HG03439 (cell line): ENCODE measurements around the gene C15orf61.

Source experiments
- ATAC-seq: cut with Tn5 transposase; IDR thresholded peaks from one replicate; pipeline ENCODE4 v1.9.1; 2021; ENCODE audit warnings: mild to moderate bottlenecking, moderate library complexity; ENCODE audit not compliant: unreplicated experiment

C15orf61 gene

DNA sequence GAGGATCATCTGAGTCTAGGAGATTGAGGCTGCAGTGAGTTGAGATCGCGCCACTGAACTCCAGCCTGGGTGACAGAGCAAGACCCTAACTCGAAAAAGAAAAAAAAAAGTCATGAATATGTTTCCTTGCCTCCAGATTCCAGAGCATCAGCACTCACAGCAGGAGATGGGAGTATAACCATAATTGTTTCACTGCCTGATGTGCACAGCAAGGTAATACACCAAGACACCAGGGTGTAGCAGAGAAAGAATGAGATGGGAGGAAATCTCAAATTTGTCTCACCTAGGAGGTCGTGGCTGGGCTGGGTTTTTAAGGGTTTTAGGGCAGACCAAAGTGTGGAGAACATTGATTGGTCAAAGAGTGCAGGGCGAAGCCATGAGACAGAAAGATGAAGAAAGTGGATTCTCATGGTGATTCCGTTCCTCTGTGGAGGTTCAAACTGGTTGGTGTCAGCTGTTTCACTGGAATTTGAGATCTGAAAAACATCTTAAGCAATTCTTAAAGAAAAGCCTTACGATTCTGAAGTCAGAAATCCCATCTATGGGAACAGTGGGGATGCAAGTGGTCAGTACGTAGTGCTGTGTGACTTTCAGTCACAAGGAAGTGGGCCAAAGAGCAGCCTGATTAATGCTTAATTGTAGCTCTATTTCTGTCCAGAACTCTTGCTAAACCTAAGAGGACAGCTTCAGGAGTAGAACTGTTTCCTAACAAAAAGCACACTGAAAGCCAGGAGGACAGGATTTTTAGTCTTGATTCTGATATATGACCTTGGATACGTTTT lies 7.8 kb upstream of the C15orf61 start:
- ATAC-seq: no peak

DNA sequence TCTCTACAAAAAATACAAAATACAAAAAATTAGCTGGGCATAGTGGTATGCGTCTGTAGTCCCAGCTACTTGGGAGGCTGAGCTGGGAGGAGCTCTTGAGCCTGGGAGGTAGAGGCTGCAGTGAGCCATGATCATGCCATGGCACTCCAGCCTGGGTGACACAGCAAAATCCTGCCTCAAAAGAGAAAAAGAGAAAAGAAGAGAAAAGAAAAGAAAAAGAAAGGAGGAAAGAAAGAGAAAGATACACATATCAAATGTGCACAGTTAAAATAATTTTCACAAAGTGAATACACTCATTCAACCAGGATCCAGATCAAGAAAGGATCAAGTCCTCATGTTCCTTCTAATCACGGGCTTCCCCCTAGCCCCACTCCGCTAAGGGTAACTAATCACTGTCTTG lies 5.8 kb upstream of the C15orf61 start:
- ATAC-seq: no peak

DNA sequence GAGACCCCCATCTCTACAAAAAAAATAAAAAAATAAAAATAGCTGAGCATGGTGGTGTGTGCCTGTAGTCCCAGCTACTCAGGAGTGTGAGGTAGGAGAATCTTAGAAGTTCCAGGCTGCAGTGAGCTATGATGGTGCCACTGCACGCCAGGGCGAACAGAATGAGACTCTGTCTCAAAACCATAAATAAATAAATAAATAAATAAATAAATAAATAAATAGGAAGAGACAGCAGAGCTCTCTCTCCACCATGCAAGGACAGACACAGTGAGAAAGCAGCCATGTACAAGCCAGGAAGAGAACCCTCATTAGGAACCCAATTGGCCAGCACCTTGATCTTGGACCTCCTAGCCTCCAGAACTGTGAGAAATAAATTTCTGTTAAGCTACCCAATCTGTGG lies 5.4 kb upstream of the C15orf61 start:
- ATAC-seq: no peak

DNA sequence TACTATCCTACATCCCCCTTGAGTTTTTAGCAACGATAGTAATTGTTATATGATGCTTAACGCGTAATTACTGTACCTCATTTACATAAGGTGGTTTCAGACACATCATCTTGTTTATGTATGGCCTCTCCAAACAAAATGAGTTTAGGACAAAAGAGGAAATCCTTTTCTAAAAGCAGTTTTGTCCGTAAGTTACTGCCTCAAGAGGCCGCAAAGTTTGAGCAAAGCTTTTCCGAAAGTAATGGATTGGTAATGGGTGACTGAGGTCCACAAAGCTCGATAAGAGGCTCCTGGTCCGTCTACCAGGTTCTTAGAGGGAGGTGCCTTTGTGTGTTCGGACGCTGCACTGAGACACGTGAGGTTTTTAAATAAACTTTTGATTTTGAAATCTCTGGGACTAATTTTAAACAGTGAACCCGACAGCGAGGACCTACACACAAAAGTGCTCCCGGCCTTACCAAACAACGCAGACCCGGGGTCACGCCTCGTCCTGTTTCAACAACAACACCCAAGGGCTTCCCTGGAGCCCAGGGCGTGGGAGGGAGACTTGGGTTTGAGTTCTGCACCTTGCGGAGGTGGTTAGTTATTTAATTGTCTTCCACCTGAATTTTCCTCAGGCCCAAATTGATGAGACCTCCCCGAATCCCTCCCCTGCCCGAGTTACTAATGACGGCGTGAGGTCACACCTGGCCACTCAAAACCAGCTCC lies 456 bp upstream of the C15orf61 start:
- ATAC-seq: peak; percentile 25

DNA sequence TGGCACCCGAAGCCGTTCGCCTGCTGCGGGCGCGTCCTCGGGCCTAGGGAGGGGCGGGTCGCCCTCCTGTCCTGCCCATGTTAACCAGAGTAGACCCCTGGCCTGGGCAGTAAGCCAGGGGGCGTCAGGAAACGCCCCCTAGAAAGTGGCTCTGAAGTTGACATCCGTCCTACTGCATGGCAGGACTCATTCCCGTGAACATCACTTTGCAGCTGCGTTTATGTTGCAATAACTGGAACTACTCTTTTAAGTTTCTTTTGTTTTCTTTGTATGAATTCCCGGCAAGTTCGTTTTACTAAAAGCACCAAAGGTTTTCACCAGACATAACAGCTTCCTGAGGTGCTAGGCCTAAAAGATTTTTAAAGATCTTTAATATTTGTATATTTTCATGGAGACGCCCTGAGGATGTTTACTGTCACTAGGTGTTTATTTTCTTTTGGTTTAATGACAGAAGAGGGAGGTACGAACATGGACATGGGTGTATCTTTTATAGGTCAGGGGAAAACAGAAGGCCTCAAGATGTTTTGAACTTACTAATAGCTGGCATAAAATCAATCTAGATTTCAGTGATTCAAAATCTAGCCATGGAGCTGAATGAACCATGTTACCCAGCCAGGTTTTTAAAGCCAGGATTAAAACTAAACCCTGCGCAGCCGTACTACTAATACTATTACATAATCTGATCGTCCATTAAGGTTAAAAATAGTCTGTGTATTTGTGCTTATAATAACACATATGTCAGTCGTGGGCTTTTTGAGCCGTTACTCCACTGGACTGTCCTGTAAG lies 1.0 kb downstream of the C15orf61 start:
- no peak for ATAC-seq

DNA sequence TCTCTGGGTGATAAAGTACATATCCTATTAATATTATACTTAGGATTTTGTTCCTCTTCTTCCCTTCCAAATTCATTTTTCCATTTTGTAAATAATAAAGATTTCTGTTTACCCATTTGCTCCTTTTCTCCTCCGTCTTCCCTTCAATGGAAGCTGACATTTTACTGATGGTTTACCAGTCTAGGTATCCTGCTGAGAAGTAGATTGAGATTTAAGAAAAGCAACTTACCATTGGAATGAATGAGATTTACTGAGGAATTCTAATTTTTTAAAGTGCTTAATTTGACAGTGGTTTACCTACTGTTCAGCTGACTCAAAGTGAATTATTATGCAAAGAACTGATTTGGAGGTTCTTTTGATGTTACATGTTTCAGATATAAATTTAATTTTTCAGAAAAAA lies 2.4 kb downstream of the C15orf61 start:
- ATAC-seq: no peak

DNA sequence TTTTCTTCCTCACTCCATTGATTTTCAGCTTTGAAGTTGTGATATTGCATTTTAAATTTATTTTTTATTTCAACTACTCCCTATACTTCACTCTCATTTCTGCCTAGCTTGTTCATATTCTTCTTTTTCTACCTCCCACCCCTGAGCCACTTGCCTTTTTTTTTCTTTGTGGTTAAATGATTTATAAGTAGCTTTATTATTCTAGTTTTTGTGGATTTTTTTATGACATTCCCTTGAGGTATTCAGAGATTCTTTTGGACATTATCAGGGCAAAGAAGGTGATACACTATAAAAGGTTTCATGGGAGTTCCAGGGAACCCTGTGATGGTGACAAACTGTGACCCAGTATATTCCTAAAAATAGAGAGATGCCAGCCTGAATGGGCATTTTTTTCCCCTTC lies 3.3 kb downstream of the C15orf61 start:
- no peak for ATAC-seq

DNA sequence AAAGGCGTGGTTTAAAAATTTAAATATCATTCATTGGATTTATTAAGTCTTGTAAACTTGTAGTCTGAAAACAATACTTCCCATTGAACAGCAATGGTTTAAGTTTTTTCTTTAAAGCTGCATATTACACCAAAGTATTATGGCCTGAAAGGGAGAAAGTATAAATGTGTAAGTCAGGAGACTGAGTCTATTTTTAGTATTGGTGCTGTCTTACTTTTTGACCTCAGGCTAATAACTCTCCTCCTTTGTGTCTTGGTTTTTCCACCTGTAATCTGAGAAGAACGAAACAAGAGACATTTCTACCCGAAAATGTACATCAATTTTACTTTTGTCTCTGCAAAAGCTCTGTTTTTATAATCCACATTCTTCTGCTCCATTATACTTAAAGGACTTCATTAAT lies 7.6 kb downstream of the C15orf61 start:
- ATAC-seq: no peak

DNA sequence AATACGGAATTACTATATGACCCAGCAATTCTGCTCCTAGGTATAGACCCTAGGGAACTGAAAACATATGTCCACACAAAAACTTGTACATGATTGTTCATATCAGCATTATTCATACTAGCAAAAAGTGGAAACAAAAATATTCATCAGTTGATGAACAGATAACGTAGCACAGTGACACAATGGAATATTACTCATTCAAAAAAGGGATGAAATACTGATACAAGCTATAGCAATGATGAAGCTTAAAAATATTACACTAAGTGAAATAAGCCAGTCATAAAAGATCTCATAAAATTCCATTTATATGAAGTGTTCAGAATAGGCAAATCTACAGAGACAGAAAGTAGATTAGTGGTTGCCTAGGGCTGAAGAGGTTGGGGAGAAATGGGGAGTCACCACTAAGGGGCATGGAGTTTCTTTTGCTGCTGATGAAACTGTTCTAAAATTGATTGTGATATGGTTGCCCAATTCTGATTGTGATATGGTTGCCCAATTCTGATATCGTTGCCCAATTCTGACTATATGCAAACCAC lies 10.5 kb downstream of the C15orf61 start:
- ATAC-seq: no peak

DNA sequence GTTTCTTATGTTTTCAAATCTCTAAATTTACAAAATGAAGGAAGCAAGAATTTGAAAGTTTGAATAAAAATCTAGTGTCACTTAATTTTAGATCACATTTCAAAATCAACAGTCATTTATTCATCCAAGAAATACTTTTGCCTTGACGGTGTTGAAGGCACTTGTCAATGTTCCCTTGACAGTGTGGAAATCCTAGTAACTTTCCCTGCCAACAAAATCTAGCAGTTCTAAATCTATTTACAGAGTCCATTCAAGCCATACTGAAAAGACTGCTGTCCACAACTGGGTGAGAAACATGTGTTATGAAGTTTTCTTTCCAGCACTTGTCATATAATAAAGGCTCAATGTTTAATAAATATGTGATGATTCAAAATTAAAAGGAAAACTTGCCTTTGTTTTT lies 12.9 kb downstream of the C15orf61 start:
- no peak for ATAC-seq

DNA sequence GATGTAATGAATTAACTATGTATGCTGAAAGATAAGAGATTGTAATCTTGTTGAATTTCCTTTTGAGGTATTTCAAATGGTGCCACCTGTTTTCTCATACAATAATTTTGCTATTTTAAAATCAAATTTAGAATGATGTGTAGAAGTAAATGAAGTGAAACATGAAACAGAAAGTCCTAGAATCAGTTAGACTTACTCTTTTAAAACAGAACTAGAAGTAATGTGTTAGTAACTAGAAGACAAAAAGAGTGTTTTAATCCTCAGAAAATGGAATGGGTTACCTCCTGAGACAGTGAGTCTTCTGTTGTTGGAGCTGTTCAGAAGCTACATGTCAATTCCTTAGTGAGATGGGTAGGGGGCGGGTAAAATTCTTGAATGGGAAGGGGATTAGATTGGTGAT lies 13.4 kb downstream of the C15orf61 start:
- ATAC-seq: no peak

DNA sequence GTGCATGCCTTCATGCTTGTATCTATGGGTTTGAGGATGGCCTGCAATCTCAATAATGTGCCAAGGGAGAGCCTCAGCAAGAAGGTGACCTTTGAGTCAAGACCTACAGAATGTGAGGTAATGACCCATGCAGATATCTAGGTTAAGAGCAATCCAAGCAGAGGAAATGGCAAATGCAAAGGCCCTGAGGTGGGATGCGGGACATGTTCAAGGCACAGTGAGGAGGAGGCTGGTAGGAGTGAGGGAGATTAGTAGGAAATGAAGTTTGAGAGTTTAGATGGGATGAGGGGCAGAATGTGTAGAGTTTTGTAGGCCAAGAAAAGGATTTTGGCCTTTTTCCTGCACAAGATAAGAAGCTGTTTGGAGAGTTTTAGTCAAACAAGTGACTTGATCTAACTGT lies 16.8 kb downstream of the C15orf61 start:
- ATAC-seq: no peak

DNA sequence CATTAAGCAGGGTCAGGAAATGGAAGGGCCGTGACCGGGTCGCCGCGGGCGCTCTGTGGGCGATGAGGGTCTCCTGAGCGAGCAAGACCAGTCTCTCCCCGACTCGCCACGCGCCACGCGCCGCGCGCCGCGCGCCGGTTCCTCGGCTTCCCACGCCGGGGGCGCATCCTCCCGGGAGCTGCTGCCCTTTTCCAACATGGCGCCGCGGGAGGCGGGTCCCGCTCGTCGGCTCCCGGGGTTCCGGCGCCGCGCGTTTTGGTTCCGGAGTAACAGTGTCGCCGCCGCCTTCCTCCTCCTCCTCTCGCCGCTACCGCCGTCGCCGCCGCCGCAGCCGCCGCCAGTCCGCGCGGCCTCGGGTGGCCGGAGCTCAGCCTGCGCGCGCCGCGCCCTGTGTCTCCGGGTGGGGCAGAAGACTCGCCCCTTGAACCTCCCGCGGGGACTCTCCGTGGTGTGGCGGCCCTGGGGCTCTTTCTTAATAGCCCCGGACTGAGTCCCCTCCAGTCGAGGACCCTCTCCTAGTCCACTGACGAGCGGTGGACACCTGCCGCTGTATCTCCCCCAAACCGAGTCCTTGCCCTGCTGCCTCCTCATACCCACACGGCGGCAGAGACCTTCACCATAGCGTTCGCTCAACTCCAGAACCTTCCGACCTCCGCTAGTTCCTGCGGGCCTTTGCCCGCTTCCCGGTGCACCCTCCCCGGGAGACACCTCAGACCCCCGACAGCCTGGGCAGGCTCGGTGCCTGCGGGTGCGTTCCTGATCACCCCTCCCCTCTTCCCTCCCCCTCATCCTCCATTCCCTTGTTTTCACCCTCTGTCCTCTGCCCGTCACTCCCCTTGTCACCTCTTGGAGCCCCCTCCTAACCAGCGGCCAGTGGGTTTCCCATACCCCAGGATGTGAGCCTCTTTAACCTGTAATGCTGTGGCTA lies 21.8 kb downstream of the C15orf61 start, which contains the start of gene MAP2K5:
Gene MAP2K5 (plus strand): TSS at position 284 of the 928 bp plus-strand sequence. CDS start 633 bp downstream, at position 917.
- peak; percentile 42 for ATAC-seq

DNA sequence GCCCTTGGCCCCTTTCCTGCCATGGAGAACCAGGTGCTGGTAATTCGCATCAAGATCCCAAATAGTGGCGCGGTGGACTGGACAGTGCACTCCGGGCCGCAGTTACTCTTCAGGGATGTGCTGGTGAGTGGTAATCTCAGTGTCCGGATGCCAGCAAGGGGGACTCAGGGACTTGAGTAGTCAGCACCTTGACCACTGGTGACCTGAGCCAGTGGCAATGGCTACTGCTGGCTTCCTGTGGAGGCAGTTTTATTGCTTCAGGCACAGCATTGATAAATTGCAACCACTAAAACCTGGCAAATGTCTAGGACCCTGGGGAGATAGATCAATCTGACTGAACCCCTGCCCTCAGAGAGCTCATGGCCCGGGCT lies 22.4 kb downstream of the C15orf61 start:
- ATAC-seq: no peak

DNA sequence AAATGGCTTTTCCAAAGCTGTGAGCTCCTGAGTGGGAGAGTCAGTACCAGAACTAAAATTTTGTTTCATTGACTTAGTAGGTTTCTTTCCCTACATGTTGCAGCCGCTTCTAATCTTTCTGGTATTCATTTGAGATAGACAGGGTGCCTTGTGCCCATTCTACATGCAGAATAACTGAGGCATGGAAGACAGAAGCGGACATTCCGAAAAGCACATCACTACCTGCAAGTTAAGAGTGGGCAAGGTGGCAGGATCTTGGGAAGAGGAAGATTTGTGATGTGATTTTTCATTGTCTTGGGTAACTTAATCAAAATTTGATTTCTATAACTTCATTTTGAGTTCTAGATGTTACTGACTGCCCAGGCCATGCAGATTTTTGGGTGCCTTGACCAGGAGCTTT lies 23.5 kb downstream of the C15orf61 start:
- ATAC-seq: no peak

DNA sequence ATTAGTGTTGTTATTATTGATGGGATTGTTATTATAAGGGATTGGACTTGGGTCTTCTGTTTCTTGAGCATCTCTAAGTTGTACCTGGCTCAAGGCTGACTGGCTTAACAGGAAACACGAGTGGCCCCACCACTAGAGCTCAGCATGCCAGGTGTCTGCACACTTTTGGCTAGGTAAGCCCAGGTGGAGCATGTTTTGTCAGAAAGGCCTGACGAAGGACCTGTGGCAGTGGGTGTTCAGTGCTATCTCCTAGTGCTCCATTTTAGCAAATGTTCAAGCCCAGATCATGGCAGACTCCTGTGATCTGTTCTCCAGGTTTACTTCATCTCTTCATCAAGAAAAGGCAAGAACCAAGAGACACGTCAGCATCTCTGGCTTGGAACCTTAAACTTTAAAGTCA lies 24.9 kb downstream of the C15orf61 start:
- no peak for ATAC-seq

DNA sequence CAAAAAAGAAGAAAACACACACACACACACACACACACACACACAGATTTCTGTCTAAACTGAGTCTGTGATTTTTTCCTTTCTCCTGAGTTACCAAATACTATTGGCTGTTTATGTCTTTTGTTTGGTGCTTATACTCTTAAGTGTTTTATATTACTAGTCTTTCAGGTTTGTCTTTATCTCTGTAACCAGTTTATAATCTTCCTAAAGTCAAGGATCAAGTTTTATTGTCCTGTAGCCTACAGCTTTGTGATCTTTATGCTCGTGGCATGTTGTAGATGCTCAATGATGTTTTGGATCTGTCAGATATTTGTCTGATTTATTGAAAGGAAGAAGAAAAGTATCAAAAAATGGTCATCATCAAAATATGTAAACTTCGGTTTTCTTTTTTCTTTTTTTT lies 26.1 kb downstream of the C15orf61 start:
- ATAC-seq: no peak

DNA sequence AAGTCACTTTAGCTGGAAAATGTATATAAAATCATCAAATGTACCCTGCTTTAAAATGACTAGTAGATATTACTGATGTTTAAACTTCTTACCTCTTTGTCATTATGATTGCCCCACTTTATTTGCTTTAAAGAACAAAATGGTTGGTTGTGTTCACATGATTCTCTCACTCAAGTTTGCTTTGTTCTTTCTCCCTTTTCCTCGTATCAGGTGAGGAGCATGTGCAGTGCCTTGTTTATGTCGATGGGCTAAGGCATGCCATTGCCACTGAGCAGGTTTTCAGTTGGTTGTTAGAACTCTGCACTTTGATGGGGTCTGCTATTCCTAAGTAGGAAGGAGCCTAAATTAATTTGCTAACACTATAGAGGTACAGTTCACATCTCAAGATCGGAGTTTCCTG lies 26.9 kb downstream of the C15orf61 start:
- no peak for ATAC-seq

DNA sequence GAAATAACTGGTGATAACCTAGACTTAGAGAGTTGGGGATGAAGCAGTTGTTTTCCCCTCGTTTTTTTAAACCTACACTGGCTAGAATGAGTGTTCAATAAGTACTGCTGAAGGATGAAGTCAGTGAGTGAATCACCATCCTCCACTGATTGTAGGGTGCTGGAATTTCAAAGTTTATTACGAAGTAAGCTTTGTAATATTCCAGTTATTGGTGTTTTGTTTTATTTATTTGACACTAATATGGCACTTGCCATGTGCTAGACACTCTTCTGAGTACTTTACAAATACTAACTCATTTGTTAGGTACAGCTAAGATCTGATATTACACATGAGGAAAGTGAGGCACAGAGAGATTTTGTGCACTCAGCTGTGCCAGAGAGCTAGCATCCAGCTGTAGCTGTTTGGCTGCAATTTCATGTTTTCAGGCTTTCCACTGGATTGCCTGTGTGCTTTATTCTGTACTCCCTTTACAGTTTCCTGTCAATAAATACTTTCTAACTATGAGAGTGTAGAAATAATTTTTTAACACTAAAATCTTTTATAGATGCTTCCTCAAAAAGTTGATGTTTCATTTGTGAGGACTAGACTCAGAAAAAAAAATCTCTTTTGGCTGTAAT lies 27.4 kb downstream of the C15orf61 start:
- no peak for ATAC-seq
